ENCODE results near the gene EPGN. TPM values are rescaled to one million over a fixed set of nuclear protein-coding genes. Genes with fewer than 3 reads are reported as not detected.

The EPGN gene
- total and polyA plus RNA-seq, 8 donors, result 0.24 to 0.92 TPM; not detected in 6

GRCh38 chr4:74314329-74314728 lies 6.1 kb downstream of the EPGN start:
- ATAC-seq (no peak), DNase-seq (no peak)
- H3K4me1 ChIP-seq, result no peaks in the 10 kb centered on the region
- H3K36me3 ChIP-seq, result no peaks in the 10 kb centered on the region
- no peaks in the 10 kb centered on the region for H3K9me3 ChIP-seq
- no peak overlapping the region for H3K27ac ChIP-seq
- no peak overlapping the region for H3K4me3 ChIP-seq
- no peak for TF ChIP-seq CTCF (IDR thresholded peaks at IDR 0.05)
- no peaks in the 10 kb centered on the region for H3K27me3 ChIP-seq
- intact Hi-C loops (cut with DNase I), result loop anchor here in 1 of 2 donors (10.0 kb wide), 1 partner anchor 120 kb away; no protein-coding TSS in a partner anchor

- no peak for ATAC-seq
- DNase-seq, result no peak
- Histone ChIP-seq H3K9me3 (no peaks in the 10 kb centered on the region), H3K27me3 (no peaks in the 10 kb centered on the region), H3K36me3 (no peaks in the 10 kb centered on the region), H3K4me3 (no peak overlapping the region), H3K27ac (no peak overlapping the region), H3K4me1 (no peaks in the 10 kb centered on the region)
- intact Hi-C loops (cut with DNase I), result loop anchor here in 1 of 2 donors (10.0 kb wide), 1 partner anchor 120 kb away; no protein-coding TSS in a partner anchor
- TF ChIP-seq CTCF (IDR thresholded peaks at IDR 0.05), result no peak
These were observed 6.7 kb downstream of the EPGN start for GRCh38 chr4:74314944-74315343.

GRCh38 chr4:74315376-74315775 lies 7.1 kb downstream of the EPGN start:
- H3K27me3 ChIP-seq, result no peaks in the 10 kb centered on the region
- H3K36me3 ChIP-seq, result no peaks in the 10 kb centered on the region
- DNase-seq (no peak), ATAC-seq (no peak)
- no peak overlapping the region for H3K4me3 ChIP-seq
- no peak overlapping the region for H3K27ac ChIP-seq
- H3K9me3 ChIP-seq, result no peaks in the 10 kb centered on the region
- peaks cover 0 to 2% of the 10 kb centered on the region in 2 donors for H3K4me1 ChIP-seq
- intact Hi-C loops (cut with DNase I), result loop anchor here in 1 of 2 donors (10.0 kb wide), 1 partner anchor 121 kb away; no protein-coding TSS in a partner anchor
- TF ChIP-seq CTCF (IDR thresholded peaks at IDR 0.05), result no peak

GRCh38 chr4:74316397-74316796 lies 8.1 kb downstream of the EPGN start:
- DNase-seq (no peak), ATAC-seq (no peak)
- intact Hi-C loops (cut with DNase I), result loop anchor here in 1 of 2 donors (10.0 kb wide), 1 partner anchor 122 kb away; no protein-coding TSS in a partner anchor
- H3K36me3 ChIP-seq, result no peaks in the 10 kb centered on the region
- no peaks in the 10 kb centered on the region for H3K27me3 ChIP-seq
- peaks cover 0 to 7% of the 10 kb centered on the region in 2 donors for H3K4me1 ChIP-seq
- no peak for TF ChIP-seq CTCF (IDR thresholded peaks at IDR 0.05)
- no peak overlapping the region for H3K4me3 ChIP-seq
- H3K27ac ChIP-seq, result no peak overlapping the region
- H3K9me3 ChIP-seq, result no peaks in the 10 kb centered on the region

GRCh38 chr4:74317616-74318246 lies 9.5 kb downstream of the EPGN start:
- Histone ChIP-seq H3K36me3 (no peaks in the 10 kb centered on the region), H3K4me1 (peaks cover 0 to 7% of the 10 kb centered on the region in 2 donors), H3K27ac (no peak overlapping the region), H3K4me3 (no peak overlapping the region), H3K27me3 (no peaks in the 10 kb centered on the region), H3K9me3 (no peaks in the 10 kb centered on the region)
- no peak for TF ChIP-seq CTCF (IDR thresholded peaks at IDR 0.05)
- intact Hi-C loops (cut with DNase I), result loop anchor here in 1 of 2 donors (10.0 kb wide), 1 partner anchor 123 kb away; no protein-coding TSS in a partner anchor
- no peak for ATAC-seq
- DNase-seq, result no peak

Data from left lung (tissue), 10 donors.